GM19193 (cell line): ENCODE data around the gene ZNF268.

Experiments
- POLR2A ChIP-seq: IDR thresholded peaks from 4 replicates; pipeline ENCODE4 v1.6.1; 2011; ENCODE audit not compliant: insufficient read depth, insufficient read length; ENCODE audit errors: extremely low read depth

Gene ZNF268

GRCh38 chr12:133256321-133256720, 75.0 kb downstream of the ZNF268 start:
- TF ChIP-seq POLR2A, result no peak

GRCh38 chr12:133264173-133264572, 82.9 kb downstream of the ZNF268 start:
- TF ChIP-seq POLR2A, result no peak
